ENCODE results near the gene RAB6D.
"Not testable (repeated sequence)": the region's sequence is repeated elsewhere in the genome, so short reads cannot be mapped to it uniquely, and the experiment has no call there.

- TF ChIP-seq, protein P1, sequence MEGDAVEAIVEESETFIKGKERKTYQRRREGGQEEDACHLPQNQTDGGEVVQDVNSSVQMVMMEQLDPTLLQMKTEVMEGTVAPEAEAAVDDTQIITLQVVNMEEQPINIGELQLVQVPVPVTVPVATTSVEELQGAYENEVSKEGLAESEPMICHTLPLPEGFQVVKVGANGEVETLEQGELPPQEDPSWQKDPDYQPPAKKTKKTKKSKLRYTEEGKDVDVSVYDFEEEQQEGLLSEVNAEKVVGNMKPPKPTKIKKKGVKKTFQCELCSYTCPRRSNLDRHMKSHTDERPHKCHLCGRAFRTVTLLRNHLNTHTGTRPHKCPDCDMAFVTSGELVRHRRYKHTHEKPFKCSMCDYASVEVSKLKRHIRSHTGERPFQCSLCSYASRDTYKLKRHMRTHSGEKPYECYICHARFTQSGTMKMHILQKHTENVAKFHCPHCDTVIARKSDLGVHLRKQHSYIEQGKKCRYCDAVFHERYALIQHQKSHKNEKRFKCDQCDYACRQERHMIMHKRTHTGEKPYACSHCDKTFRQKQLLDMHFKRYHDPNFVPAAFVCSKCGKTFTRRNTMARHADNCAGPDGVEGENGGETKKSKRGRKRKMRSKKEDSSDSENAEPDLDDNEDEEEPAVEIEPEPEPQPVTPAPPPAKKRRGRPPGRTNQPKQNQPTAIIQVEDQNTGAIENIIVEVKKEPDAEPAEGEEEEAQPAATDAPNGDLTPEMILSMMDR (conservative IDR thresholded peaks at IDR 0.05 in 1 of 2, IDR thresholded peaks at IDR 0.05 in 1 of 2; ENCODE audit: low read depth in 1 of 2, low read length in 2 of 2) = not testable (repeated sequence)
- TF ChIP-seq EZH2 (IDR thresholded peaks at IDR 0.05; ENCODE audit: low read length, missing control alignments) = not testable (repeated sequence)
These were observed 16.9 kb downstream of the RAB6D start for GRCh38 chr2:131347035-131347434.
